ENCODE results near the gene TRIO.

TRIO gene

DNA sequence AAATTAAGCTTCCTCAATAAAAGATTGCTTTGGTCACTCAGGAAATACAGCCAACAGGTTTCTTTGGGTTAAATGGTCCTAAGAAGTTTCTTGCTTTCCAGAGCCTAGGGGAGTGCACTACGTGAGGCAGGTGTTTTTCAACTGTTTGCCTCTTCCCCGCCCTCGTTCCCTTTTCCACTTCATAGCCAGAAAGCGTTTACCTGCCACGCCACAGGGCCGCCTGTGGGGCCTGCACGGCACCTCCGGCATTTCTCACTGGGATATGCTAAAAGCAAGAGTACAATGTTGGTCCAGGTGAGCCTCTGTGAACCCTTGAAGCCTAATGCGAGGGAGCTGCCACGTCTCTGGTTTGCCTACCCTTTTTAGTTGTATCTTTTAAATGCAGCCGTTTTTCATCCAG, 270.9 kb downstream of the TRIO start:
- Histone ChIP-seq H3K27ac (ENCODE audit: low read depth, low read length) (no peak overlapping the region), H3K79me2 (ENCODE audit: insufficient read depth, low read length) (no peaks in the 10 kb centered on the region), H3K4me3 (ENCODE audit: insufficient read depth, low read length, poor library complexity, severe bottlenecking) (no peak overlapping the region), H4K20me1 (ENCODE audit: low read depth, low read length) (no peaks in the 10 kb centered on the region), H3K9ac (ENCODE audit: low read length) (no peak overlapping the region), H2AFZ (ENCODE audit: low read depth, low read length, severe bottlenecking) (no peak overlapping the region), H3K9me3 (ENCODE audit: insufficient read depth, low read length) (no peaks in the 10 kb centered on the region), H3K9me2 (replicated peaks; ENCODE audit: insufficient read depth, low read length) (no peaks in the 10 kb centered on the region), H3K36me3 (ENCODE audit: low read length) (no peaks in the 10 kb centered on the region), H3K27me3 (ENCODE audit: low read length) (no peaks in the 10 kb centered on the region), H3K4me2 (ENCODE audit: low read depth, low read length, poor library complexity, severe bottlenecking) (no peak overlapping the region), H3F3A (ENCODE audit: insufficient read depth) (no peaks in the 10 kb centered on the region)
- TF ChIP-seq EZH2phosphoT487 (conservative IDR thresholded peaks at IDR 0.05; ENCODE audit: low read length) (no peak), CTCF (IDR thresholded peaks at IDR 0.05; ENCODE audit: insufficient read depth, low read length, poor library complexity, severe bottlenecking) (no peak)

GRCh38 chr5:14414656-14415023, 271.5 kb downstream of the TRIO start:
- Histone ChIP-seq H3K27me3 (ENCODE audit: low read length) (no peaks in the 10 kb centered on the region), H3K9me3 (ENCODE audit: insufficient read depth, low read length) (no peaks in the 10 kb centered on the region), H2AFZ (ENCODE audit: low read depth, low read length, severe bottlenecking) (no peak overlapping the region), H3F3A (ENCODE audit: insufficient read depth) (no peaks in the 10 kb centered on the region), H4K20me1 (ENCODE audit: low read depth, low read length) (no peaks in the 10 kb centered on the region), H3K79me2 (ENCODE audit: insufficient read depth, low read length) (no peaks in the 10 kb centered on the region), H3K4me3 (ENCODE audit: insufficient read depth, low read length, poor library complexity, severe bottlenecking) (no peak overlapping the region), H3K9ac (ENCODE audit: low read length) (no peak overlapping the region), H3K9me2 (replicated peaks; ENCODE audit: insufficient read depth, low read length) (no peaks in the 10 kb centered on the region), H3K36me3 (ENCODE audit: low read length) (no peaks in the 10 kb centered on the region), H3K4me2 (ENCODE audit: low read depth, low read length, poor library complexity, severe bottlenecking) (no peak overlapping the region), H3K27ac (ENCODE audit: low read depth, low read length) (no peak overlapping the region)
- TF ChIP-seq EZH2phosphoT487 (conservative IDR thresholded peaks at IDR 0.05; ENCODE audit: low read length) (no peak), CTCF (IDR thresholded peaks at IDR 0.05; ENCODE audit: insufficient read depth, low read length, poor library complexity, severe bottlenecking) (no peak)

GRCh38 chr5:14415024-14415697, 272.0 kb downstream of the TRIO start:
- no peaks in the 10 kb centered on the region for H3K27me3 ChIP-seq (ENCODE audit: low read length)
- no peak overlapping the region for H3K27ac ChIP-seq (ENCODE audit: low read depth, low read length)
- H3K4me3 ChIP-seq (ENCODE audit: insufficient read depth, low read length, poor library complexity, severe bottlenecking) = no peak overlapping the region
- no peaks in the 10 kb centered on the region for H3K9me2 ChIP-seq (replicated peaks; ENCODE audit: insufficient read depth, low read length)
- no peaks in the 10 kb centered on the region for H3K36me3 ChIP-seq (ENCODE audit: low read length)
- no peaks in the 10 kb centered on the region for H3F3A ChIP-seq (ENCODE audit: insufficient read depth)
- no peaks in the 10 kb centered on the region for H3K9me3 ChIP-seq (ENCODE audit: insufficient read depth, low read length)
- H3K4me2 ChIP-seq (ENCODE audit: low read depth, low read length, poor library complexity, severe bottlenecking) = no peak overlapping the region
- H3K9ac ChIP-seq (ENCODE audit: low read length) = no peak overlapping the region
- no peaks in the 10 kb centered on the region for H4K20me1 ChIP-seq (ENCODE audit: low read depth, low read length)
- no peaks in the 10 kb centered on the region for H3K79me2 ChIP-seq (ENCODE audit: insufficient read depth, low read length)
- TF ChIP-seq EZH2phosphoT487 (conservative IDR thresholded peaks at IDR 0.05; ENCODE audit: low read length) (no peak), CTCF (IDR thresholded peaks at IDR 0.05; ENCODE audit: insufficient read depth, low read length, poor library complexity, severe bottlenecking) (no peak)
- H2AFZ ChIP-seq (ENCODE audit: low read depth, low read length, severe bottlenecking) = no peak overlapping the region
